ENCODE data around the gene IRF9. TPM values are rescaled to one million over a fixed set of nuclear protein-coding genes. Genes with fewer than 3 reads are reported as not detected.
"Not testable (repeated sequence)": the region's sequence is repeated elsewhere in the genome, so short reads cannot be mapped to it uniquely, and the experiment has no call there.

The IRF9 gene
- total RNA-seq, 2 experiments from 2014 or later, result 35.1 to 39.1 TPM

DNA sequence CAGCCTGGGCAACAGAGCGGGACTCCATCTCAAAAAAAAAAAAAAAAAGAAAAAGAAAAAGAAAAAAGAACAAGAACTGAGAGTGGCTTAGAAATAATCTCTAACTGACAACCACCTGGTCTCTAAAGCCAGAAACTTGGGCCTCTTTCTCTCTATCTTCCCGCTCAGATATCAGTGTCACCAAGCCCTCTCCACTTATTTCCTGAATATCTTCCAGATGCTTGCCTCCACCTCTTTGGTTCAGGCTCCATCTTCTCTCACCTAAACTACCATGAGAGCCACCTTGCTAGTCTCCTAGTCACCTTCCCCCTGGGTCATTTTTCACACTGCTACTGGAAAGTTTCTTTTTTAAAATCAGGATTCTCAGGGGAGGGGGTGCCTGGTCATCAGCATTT, 36.0 kb downstream of the IRF9 start:
- Histone ChIP-seq H3K4me1 (ENCODE audit: insufficient read depth, low read length, poor library complexity, severe bottlenecking) (peaks cover 26% of the 10 kb centered on the region), H4K20me1 (ENCODE audit: insufficient read depth, low read length) (no peaks in the 10 kb centered on the region), H2AFZ (ENCODE audit: low read length) (peak overlapping the region; percentile 35; the same call in 1 of the 2 replicates), H3K9me3 (ENCODE audit: low read length) (0 out of 2 replicates have a peak, but pooled peaks cover 7% of the 10 kb centered on the region), H3K79me2 (ENCODE audit: insufficient read depth, low read depth, low read length) (peaks cover 17% of the 10 kb centered on the region; the same call in 1 of the 2 replicates), H3K4me2 (ENCODE audit: low read length) (peak overlapping the region; percentile 91), H3K27ac (ENCODE audit: low read depth, low read length, poor library complexity, severe bottlenecking) (peak overlapping the region; percentile 86), H3K36me3 (ENCODE audit: insufficient read depth, low read length) (peaks cover 47% of the 10 kb centered on the region), H3K9me2 (ENCODE audit: insufficient read depth, low read length) (no peaks in the 10 kb centered on the region), H3K4me3 (ENCODE audit: low read depth, low read length, poor library complexity, severe bottlenecking) (peak overlapping the region; percentile 75)
- POLR2A ChIA-PET, result interaction anchor here (0.7 to 2.1 kb wide), 4 partner anchors 13 to 56 kb away, joined by 3 to 18 read pairs (median 4); partner anchors contain the start of genes CHMP4A and EMC9
- CTCF ChIA-PET (ENCODE audit: unreplicated experiment), result interaction anchor here (0.5 kb wide), 1 partner anchor 61 kb away, joined by 4 read pairs; the partner anchor contains the start of gene PSME1
- TF ChIP-seq, protein P1, sequence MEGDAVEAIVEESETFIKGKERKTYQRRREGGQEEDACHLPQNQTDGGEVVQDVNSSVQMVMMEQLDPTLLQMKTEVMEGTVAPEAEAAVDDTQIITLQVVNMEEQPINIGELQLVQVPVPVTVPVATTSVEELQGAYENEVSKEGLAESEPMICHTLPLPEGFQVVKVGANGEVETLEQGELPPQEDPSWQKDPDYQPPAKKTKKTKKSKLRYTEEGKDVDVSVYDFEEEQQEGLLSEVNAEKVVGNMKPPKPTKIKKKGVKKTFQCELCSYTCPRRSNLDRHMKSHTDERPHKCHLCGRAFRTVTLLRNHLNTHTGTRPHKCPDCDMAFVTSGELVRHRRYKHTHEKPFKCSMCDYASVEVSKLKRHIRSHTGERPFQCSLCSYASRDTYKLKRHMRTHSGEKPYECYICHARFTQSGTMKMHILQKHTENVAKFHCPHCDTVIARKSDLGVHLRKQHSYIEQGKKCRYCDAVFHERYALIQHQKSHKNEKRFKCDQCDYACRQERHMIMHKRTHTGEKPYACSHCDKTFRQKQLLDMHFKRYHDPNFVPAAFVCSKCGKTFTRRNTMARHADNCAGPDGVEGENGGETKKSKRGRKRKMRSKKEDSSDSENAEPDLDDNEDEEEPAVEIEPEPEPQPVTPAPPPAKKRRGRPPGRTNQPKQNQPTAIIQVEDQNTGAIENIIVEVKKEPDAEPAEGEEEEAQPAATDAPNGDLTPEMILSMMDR (conservative IDR thresholded peaks at IDR 0.05; ENCODE audit: low read length), result no peak
- no peak for TF ChIP-seq EZH2phosphoT487 (IDR thresholded peaks at IDR 0.05; ENCODE audit: borderline replicate concordance, low read depth, low read length)
- intact Hi-C loops (cut with micrococcal nuclease; ENCODE audit: unreplicated experiment), result loop anchor here (5.0 kb wide), 1 partner anchor 170 kb away; the partner anchor contains the start of gene NFATC4
- BruUV-seq (replicated peaks), result no TSS peak
- DNase-seq (ENCODE audit: low spot score), result peak; percentile 46

DNA sequence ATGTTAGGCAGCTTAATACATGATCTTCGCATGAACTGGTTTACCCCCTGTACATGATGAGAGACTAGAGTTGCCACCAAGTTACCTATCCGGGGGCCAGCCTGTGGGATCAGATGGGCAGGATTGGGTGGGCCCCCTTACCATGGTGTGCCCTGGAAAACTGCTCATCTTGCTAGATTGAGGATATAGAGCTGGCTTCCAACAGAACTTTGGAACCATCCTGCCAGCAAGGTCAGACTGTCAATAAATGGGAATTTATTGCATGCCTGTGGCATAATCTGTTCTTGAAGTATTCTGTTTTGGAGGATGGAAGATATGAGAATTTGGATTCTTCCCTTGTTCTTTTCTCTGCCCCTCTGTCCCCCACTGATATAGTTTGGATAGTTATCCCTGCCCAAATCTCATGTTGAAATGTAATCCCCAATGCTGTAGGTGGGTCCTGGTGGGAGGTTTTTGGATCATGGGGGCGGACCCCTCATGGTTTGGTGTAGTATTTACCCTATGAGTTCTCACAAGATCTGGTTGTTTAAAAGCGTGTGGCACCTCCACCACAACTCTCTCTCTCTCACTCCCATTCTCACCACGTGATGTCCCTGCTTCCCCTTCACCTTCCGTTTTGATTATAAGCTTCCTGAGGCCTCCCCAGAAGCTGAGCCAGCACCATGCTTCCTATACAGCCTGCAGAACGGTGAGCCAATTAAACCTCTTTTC, 37.9 kb downstream of the IRF9 start:
- Histone ChIP-seq H4K20me1 (ENCODE audit: insufficient read depth, low read length) (no peaks in the 10 kb centered on the region), H2AFZ (ENCODE audit: low read length) (no peak overlapping the region), H3K4me2 (ENCODE audit: low read length) (no peak overlapping the region), H3K9me2 (ENCODE audit: insufficient read depth, low read length) (no peaks in the 10 kb centered on the region), H3K4me3 (ENCODE audit: low read depth, low read length, poor library complexity, severe bottlenecking) (no peak overlapping the region), H3K4me1 (ENCODE audit: insufficient read depth, low read length, poor library complexity, severe bottlenecking) (peaks cover 25% of the 10 kb centered on the region), H3K36me3 (ENCODE audit: insufficient read depth, low read length) (peaks cover 51% of the 10 kb centered on the region), H3K79me2 (ENCODE audit: insufficient read depth, low read depth, low read length) (peaks cover 17% of the 10 kb centered on the region; the same call in 1 of the 2 replicates), H3K9me3 (ENCODE audit: low read length) (peaks cover 11% of the 10 kb centered on the region; the same call in 1 of the 2 replicates), H3K27ac (ENCODE audit: low read depth, low read length, poor library complexity, severe bottlenecking) (no peak overlapping the region)
- TF ChIP-seq, protein P1 (conservative IDR thresholded peaks at IDR 0.05; ENCODE audit: low read length), result no peak
- TF ChIP-seq EZH2phosphoT487 (IDR thresholded peaks at IDR 0.05; ENCODE audit: borderline replicate concordance, low read depth, low read length), result no peak
- BruUV-seq (replicated peaks), result no TSS peak
- intact Hi-C loops (cut with micrococcal nuclease; ENCODE audit: unreplicated experiment), result loop anchor here (5.0 kb wide), 1 partner anchor 168 kb away; the partner anchor contains the start of gene NFATC4
- POLR2A ChIA-PET, result interaction anchor here (0.7 kb wide), 2 partner anchors 102 to 136 kb away, joined by 3 to 6 read pairs; no protein-coding TSS in a partner anchor
- CTCF ChIA-PET (ENCODE audit: unreplicated experiment), result no interaction called here
- no peak for DNase-seq (ENCODE audit: low spot score)

DNA sequence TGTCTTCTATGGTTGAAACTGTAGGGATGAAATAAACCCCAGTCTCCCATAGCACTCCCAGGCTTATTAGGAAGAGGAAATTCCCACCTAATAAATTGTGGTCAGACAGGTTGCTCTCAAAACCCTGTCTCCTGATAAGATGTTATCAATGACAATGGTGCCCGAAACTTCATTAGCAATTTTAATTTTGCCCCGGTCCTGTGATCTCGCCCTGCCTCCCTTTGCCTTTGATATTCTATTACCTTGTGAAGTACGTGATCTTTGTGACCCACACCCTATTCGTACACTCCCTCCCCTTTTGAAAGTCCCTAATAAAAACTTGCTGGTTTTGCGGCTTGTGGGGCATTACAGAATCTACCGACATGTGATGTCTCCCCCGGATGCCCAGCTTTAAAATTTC, 41.5 kb downstream of the IRF9 start:
- POLR2A ChIA-PET; H3K4me3 ChIP-seq (ENCODE audit: low read depth, low read length, poor library complexity, severe bottlenecking); DNase-seq (ENCODE audit: low spot score); BruUV-seq (replicated peaks); H2AFZ ChIP-seq (ENCODE audit: low read length); intact Hi-C loops (cut with micrococcal nuclease; ENCODE audit: unreplicated experiment); H3K79me2 ChIP-seq (ENCODE audit: insufficient read depth, low read depth, low read length); H3K4me1 ChIP-seq (ENCODE audit: insufficient read depth, low read length, poor library complexity, severe bottlenecking); H3K9me2 ChIP-seq (ENCODE audit: insufficient read depth, low read length); H4K20me1 ChIP-seq (ENCODE audit: insufficient read depth, low read length); CTCF ChIA-PET (ENCODE audit: unreplicated experiment); H3K4me2 ChIP-seq (ENCODE audit: low read length); H3K27ac ChIP-seq (ENCODE audit: low read depth, low read length, poor library complexity, severe bottlenecking): not testable (repeated sequence)
- Histone ChIP-seq H3K9me3 (ENCODE audit: low read length) (peaks cover 11% of the 10 kb centered on the region; the same call in 1 of the 2 replicates), H3K36me3 (ENCODE audit: insufficient read depth, low read length) (peaks cover 84% of the 10 kb centered on the region)

DNA sequence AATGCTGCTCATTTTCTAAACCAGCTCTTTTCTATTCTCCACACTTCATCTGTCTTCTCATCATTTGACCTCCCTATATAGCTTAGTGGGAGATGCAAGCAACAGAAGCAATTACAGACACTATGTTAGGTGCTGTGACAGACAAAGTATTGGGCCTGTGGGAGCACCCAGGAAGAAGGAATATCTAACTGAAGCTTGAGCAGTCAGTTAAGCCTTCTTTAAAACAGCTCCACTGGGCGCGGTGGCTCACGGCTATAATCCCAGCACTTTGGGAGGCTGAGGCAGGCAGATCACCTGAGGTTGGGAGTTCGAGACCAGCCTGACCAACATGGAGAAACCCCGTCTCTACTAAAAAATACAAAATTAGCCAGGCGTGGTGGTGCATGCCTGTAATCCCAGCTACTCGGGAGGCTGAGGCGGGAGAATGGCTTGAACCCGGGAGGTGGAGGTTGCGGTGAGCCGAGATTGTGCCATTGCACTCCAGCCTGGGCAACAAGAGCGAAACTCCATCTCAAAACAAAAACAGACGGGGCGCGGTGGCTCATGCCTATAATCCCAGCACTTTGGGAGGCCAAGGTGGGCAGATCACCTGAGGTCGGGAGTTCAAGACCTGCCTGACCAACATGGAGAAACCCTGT, 42.3 kb downstream of the IRF9 start:
- H3K79me2 ChIP-seq (ENCODE audit: insufficient read depth, low read depth, low read length); BruUV-seq (replicated peaks); POLR2A ChIA-PET; H4K20me1 ChIP-seq (ENCODE audit: insufficient read depth, low read length); H3K4me1 ChIP-seq (ENCODE audit: insufficient read depth, low read length, poor library complexity, severe bottlenecking); H2AFZ ChIP-seq (ENCODE audit: low read length); H3K4me3 ChIP-seq (ENCODE audit: low read depth, low read length, poor library complexity, severe bottlenecking); DNase-seq (ENCODE audit: low spot score); CTCF ChIA-PET (ENCODE audit: unreplicated experiment); H3K4me2 ChIP-seq (ENCODE audit: low read length); intact Hi-C loops (cut with micrococcal nuclease; ENCODE audit: unreplicated experiment); H3K27ac ChIP-seq (ENCODE audit: low read depth, low read length, poor library complexity, severe bottlenecking); H3K9me2 ChIP-seq (ENCODE audit: insufficient read depth, low read length): not testable (repeated sequence)
- Histone ChIP-seq H3K36me3 (ENCODE audit: insufficient read depth, low read length) (peaks cover 92% of the 10 kb centered on the region), H3K9me3 (ENCODE audit: low read length) (peaks cover 11% of the 10 kb centered on the region; the same call in 1 of the 2 replicates)

All from OCI-LY7 (cell line).